ENCODE measurements around the gene ALDH4A1.

ALDH4A1 gene

GRCh38 chr1:18869847-18870594 is 32.3 kb downstream of the ALDH4A1 start:
- no peak for TF ChIP-seq CTCF (IDR thresholded peaks at IDR 0.05; ENCODE audit: low read depth, low read length, missing control alignments)

GRCh38 chr1:18868801-18869424 is 33.4 kb downstream of the ALDH4A1 start:
- TF ChIP-seq CTCF (IDR thresholded peaks at IDR 0.05; ENCODE audit: low read depth, low read length, missing control alignments), result no peak
- DNase-seq (ENCODE audit: low read depth), result no peak
- no peak overlapping the region for H3K4me3 ChIP-seq (ENCODE audit: low read depth, low read length)
- in situ Hi-C loops (cut with HindIII; ENCODE audit: low sequenced_read_pairs), result no loop called here

More at GRCh38 chr1:18869847-18870594, 32.3 kb downstream of the ALDH4A1 start:
- in situ Hi-C loops (cut with HindIII; ENCODE audit: low sequenced_read_pairs), result no loop called here
- no peak overlapping the region for H3K4me3 ChIP-seq (ENCODE audit: low read depth, low read length)
- no peak for DNase-seq (ENCODE audit: low read depth)

GRCh38 chr1:18868354-18868753 is 34.0 kb downstream of the ALDH4A1 start:
- no peak for TF ChIP-seq CTCF (IDR thresholded peaks at IDR 0.05; ENCODE audit: low read depth, low read length, missing control alignments)
- in situ Hi-C loops (cut with HindIII; ENCODE audit: low sequenced_read_pairs), result no loop called here
- H3K4me3 ChIP-seq (ENCODE audit: low read depth, low read length), result no peak overlapping the region
- DNase-seq (ENCODE audit: low read depth), result no peak

GRCh38 chr1:18866846-18867245 is 35.5 kb downstream of the ALDH4A1 start:
- no peak for TF ChIP-seq CTCF (IDR thresholded peaks at IDR 0.05; ENCODE audit: low read depth, low read length, missing control alignments)
- H3K4me3 ChIP-seq (ENCODE audit: low read depth, low read length), result no peak overlapping the region
- DNase-seq (ENCODE audit: low read depth), result no peak
- in situ Hi-C loops (cut with HindIII; ENCODE audit: low sequenced_read_pairs), result no loop called here

GRCh38 chr1:18866314-18866713 is 36.0 kb downstream of the ALDH4A1 start:
- in situ Hi-C loops (cut with HindIII; ENCODE audit: low sequenced_read_pairs), result no loop called here
- DNase-seq (ENCODE audit: low read depth), result no peak
- no peak overlapping the region for H3K4me3 ChIP-seq (ENCODE audit: low read depth, low read length)
- no peak for TF ChIP-seq CTCF (IDR thresholded peaks at IDR 0.05; ENCODE audit: low read depth, low read length, missing control alignments)

GRCh38 chr1:18865176-18865575 is 37.2 kb downstream of the ALDH4A1 start:
- H3K4me3 ChIP-seq (ENCODE audit: low read depth, low read length), result no peak overlapping the region
- DNase-seq (ENCODE audit: low read depth), result no peak
- no peak for TF ChIP-seq CTCF (IDR thresholded peaks at IDR 0.05; ENCODE audit: low read depth, low read length, missing control alignments)
- in situ Hi-C loops (cut with HindIII; ENCODE audit: low sequenced_read_pairs), result no loop called here

All from astrocyte of the cerebellum (primary cell).